Sigmoid colon (tissue), 4 donors: ENCODE results near the gene ATAD5.

Source experiments
- POLR2A ChIP-seq, 2 donors: fragments of 450-650 bp; IDR thresholded peaks; one replicate each; pipeline ENCODE4 v1.6.1; 2016; ENCODE audit warnings: antibody characterized with exemption in 2 of 2, mild to moderate bottlenecking in 2 of 2, moderate library complexity in 2 of 2
- POLR2AphosphoS5 ChIP-seq, 4 donors: sonication (generic); formaldehyde crosslinking; IDR thresholded peaks; one replicate each; pipeline ENCODE4 v1.6.1; 2017; ENCODE audit warnings: antibody characterized with exemption in 4 of 4
- TF ChIP-seq, protein P1 (sequence below), 4 experiments: fragments of 450-650 bp in 3 of 4; fragments of 200-600 bp in 1 of 4; IDR thresholded peaks; one replicate each; pipeline ENCODE4 v1.5.1; 2016 to 2019; ENCODE audit warnings: antibody characterized with exemption in 4 of 4, mild to moderate bottlenecking in 3 of 4, moderate library complexity in 2 of 4

DNA sequence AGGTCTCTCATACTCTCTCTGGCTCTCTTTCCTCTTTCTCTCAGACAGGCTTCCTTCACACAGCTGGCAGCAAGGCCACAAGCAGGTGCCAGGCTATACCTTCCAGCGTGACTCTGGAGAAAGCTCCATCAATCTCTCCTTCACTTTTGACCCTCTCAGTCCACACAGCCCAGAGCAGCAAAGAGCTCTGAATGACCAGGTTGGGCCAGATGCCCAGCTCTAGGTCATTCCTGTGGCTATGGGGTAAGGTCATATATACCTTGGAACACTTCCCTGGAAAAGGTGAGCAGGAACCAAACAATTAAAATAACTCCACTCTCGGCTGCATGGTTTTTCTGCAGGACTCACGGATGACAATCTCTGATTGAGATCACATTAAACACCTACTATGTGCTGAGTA, 98.7 kb downstream of the ATAD5 start:
- TF ChIP-seq, protein P1, sequence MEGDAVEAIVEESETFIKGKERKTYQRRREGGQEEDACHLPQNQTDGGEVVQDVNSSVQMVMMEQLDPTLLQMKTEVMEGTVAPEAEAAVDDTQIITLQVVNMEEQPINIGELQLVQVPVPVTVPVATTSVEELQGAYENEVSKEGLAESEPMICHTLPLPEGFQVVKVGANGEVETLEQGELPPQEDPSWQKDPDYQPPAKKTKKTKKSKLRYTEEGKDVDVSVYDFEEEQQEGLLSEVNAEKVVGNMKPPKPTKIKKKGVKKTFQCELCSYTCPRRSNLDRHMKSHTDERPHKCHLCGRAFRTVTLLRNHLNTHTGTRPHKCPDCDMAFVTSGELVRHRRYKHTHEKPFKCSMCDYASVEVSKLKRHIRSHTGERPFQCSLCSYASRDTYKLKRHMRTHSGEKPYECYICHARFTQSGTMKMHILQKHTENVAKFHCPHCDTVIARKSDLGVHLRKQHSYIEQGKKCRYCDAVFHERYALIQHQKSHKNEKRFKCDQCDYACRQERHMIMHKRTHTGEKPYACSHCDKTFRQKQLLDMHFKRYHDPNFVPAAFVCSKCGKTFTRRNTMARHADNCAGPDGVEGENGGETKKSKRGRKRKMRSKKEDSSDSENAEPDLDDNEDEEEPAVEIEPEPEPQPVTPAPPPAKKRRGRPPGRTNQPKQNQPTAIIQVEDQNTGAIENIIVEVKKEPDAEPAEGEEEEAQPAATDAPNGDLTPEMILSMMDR (IDR thresholded peaks at IDR 0.05): no peak
- TF ChIP-seq POLR2AphosphoS5 (IDR thresholded peaks at IDR 0.05) (no peak), POLR2A (IDR thresholded peaks at IDR 0.05) (no peak)
